Measurements from ENCODE around the gene CAT.
A peak's percentile ranks its signal among the peaks of the same experiment; 100 is the strongest.

Gene CAT

GRCh38 chr11:34507610-34508009 lies 68.9 kb downstream of the CAT start:
- TF ChIP-seq ZFX (IDR thresholded peaks at IDR 0.05) (no peak), CTCF (conservative IDR thresholded peaks at IDR 0.05) (no peak)

GRCh38 chr11:34508524-34508923 lies 69.8 kb downstream of the CAT start:
- no peak overlapping the region for H3K27ac ChIP-seq
- TF ChIP-seq CTCF (conservative IDR thresholded peaks at IDR 0.05) (no peak), ZFX (IDR thresholded peaks at IDR 0.05) (no peak)

More at GRCh38 chr11:34507610-34508009, 68.9 kb downstream of the CAT start:
- no peak overlapping the region for H3K27ac ChIP-seq

DNA sequence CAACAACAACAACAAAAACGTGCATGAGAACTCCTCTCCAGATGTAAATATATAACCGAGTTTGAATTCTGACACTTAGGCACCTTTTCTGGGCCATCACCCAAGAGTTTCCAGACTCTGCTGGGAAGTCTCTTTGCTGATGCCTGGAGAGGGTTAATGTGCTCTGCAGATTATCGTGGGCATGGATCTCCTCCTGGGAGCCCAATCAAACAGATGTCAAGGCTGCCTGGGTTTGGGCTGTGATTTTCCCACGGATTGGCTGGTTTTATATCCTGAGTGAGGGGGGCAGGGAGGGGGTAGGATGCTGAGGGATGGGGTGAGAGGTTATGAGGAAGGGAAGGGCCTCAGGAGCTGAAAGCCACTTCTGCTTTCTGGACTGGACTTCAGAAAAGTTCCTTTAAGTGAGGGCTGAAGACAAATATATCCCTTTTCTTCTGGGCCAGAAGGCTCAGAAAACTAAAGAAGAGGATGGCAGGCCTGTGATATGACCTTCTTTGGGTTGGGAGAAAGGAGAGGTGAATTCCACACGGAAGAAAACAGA lies 70.7 kb downstream of the CAT start:
- H3K27ac ChIP-seq, result no peak overlapping the region
- TF ChIP-seq ZFX (IDR thresholded peaks at IDR 0.05) (no peak), CTCF (conservative IDR thresholded peaks at IDR 0.05) (no peak)

DNA sequence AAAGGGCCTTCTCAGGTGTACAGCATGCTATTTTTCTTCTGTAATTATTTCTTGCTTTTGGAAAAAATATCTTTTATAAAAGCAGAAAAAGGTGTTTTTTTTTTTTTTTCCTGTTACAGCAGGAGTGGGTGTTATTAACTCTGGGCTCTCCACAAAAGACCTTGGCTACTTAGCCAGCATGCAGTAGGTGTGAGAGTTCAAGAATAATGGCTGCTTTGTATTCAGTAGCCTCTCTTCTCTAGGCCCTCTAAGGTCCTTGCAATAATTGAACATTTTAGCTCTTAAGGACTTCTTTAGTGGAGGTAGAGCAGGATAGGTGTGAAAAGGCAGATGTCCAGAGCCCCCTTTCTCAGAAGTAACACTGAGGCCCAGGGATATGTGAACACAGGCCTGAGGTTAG lies 71.5 kb downstream of the CAT start:
- no peak overlapping the region for H3K27ac ChIP-seq
- TF ChIP-seq CTCF (conservative IDR thresholded peaks at IDR 0.05), result no peak
- TF ChIP-seq ZFX (IDR thresholded peaks at IDR 0.05), result no peak

DNA sequence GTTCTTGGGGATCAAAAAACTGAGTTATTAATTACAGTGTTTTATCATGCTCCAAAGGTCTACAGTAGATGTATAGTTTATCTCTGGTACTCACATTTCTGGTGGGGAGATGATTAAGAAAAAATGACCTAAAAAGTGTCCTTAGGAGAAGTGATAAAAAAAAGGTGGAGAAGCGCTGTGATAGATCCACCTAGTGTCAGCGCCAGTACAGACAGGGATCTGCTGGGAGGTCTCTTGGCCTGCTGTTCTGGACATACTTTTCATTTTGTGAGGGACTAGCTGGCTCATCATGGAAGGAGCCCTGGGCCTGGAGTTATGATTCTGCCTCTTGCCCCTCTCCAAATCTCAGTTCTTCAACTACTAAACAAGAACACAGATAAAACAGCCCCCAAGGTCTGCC lies 71.9 kb downstream of the CAT start:
- no peak for TF ChIP-seq ZFX (IDR thresholded peaks at IDR 0.05)
- no peak for TF ChIP-seq CTCF (conservative IDR thresholded peaks at IDR 0.05)
- H3K27ac ChIP-seq, result no peak overlapping the region

DNA sequence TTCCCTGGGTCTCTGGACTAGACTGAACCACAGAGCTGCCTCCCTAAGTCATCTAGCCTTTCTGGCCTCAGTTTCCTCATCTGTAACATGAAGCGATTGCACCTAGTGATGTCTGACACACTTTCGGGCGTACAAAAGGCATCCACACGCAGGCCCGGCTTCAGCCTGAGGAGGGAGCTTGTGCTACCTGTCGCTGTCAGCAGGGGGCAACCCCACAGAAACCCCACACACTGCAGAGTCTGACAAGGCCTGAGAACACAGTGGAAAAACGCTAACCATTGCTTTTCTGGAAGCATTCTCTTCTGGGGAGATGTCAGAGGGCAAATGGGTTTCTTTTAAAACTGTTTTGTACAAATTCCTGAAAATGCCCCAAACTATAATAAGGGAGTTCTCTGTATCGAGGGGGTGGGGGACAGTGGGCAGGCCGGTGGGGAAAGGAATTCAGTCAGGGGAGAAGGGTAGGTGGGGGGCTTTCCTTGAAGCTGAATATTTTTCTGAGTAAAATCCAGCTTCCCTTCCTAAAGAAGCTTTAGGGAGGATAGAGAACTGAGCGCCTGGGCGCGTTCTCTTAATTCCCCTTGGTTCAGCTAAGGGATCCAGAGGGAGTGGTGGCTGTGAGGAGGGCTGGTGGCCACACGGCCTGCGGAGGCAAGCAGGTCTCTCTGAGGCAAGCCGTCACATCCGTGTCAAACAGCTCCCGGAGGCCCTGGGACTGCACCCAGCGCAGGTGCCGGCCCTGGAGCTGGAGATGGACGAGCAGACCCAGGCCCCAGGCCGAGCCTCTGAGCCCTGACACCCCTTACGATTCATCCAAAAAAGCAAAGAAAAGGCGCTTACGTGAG lies 74.3 kb downstream of the CAT start:
- TF ChIP-seq CTCF (conservative IDR thresholded peaks at IDR 0.05) (peak; percentile 95), ZFX (IDR thresholded peaks at IDR 0.05) (no peak)
- H3K27ac ChIP-seq, result peak overlapping the region; percentile 70

DNA sequence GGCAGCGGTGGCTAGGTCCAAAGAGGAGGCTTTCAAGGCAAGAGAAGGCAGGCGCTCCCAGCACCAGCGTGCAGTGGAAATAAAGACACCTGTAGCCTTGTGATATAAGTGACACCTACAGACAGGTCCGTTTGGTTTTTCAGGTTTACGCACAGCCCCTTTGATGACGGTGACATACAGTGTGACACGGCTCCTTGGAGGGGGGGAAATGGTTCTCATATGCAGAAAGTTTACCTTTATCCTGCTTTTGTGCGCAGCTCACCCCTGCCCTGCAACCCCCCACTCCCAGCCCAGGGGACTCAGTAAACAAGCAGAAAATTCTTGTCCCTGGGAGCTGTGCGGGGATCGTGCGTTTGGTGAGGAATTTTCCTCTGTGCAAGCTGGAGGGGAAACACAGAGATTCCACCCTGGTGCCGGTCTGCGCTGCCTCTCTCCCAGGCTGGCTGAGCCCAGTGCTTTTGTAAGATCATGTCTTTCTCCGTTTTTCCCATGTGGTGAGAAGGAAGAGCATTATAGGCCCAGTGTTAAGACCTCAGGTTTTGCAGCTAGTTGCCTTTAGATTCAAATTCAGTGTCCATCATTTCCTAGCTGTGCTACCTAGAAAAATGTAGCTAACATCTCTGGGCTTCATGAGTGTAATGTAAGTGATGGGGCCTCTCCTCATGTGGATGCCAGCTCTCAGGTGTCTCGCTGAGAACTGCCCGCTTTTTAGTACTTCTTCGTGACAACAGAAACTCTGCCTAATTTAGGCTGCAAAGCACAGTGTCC lies 75.1 kb downstream of the CAT start, which contains the start of gene ELF5:
TSS of gene ELF5 (minus strand) at position 113 of the 768 bp plus-strand sequence. CDS start 8,045 bp downstream, outside the sequence.
- TF ChIP-seq ZFX (IDR thresholded peaks at IDR 0.05), result no peak
- no peak for TF ChIP-seq CTCF (conservative IDR thresholded peaks at IDR 0.05)
- peak within 1 kb of the TSS; percentile 70 for H3K27ac ChIP-seq
